Measurements from ENCODE around the gene TNMD.

GRCh38 chrX:100636321-100636991 lies 51.7 kb downstream of the TNMD start, which contains the start of gene TSPAN6:
- TF ChIP-seq CTCF (IDR thresholded peaks at IDR 0.05) (peak; percentile 65), USF1 (IDR thresholded peaks at IDR 0.05; ENCODE audit: borderline replicate concordance, low read depth) (no peak), FOXJ3 (CRISPR knock-in tag; IDR thresholded peaks at IDR 0.05) (no peak), TAF1 (IDR thresholded peaks at IDR 0.05; ENCODE audit: borderline replicate concordance, low read depth, low read length) (no peak; the same call in 1 of the 2 replicates), POLR2AphosphoS5 (IDR thresholded peaks at IDR 0.05; ENCODE audit: low read depth, low read length) (peak; percentile 62), MXI1 (IDR thresholded peaks at IDR 0.05; ENCODE audit: low read depth, low read length) (no peak), FOXM1 (IDR thresholded peaks at IDR 0.05; ENCODE audit: low read depth) (no peak), GABPA (IDR thresholded peaks at IDR 0.05; ENCODE audit: low read depth) (no peak), NFIC (IDR thresholded peaks at IDR 0.05; ENCODE audit: borderline replicate concordance) (0 out of 2 replicates have a peak, but pooled peaks have one; percentile 9), JUND (IDR thresholded peaks at IDR 0.05) (no peak)
